C4-2B (cell line): ENCODE data around the gene P4HA1.

ENCODE experiments used
- H3K27ac ChIP-seq: fragments of 450-650 bp; 2 replicates; pipeline ENCODE4 v1.5.1; 2017
- ZFX ChIP-seq: fragments of 450-650 bp; IDR thresholded peaks from 2 replicates; pipeline ENCODE4 v1.6.1; 2017
- TF ChIP-seq, protein P1 (sequence below): fragments of 450-650 bp; conservative IDR thresholded peaks from 2 replicates; pipeline ENCODE4 v1.5.1; 2017; ENCODE audit warnings: mild to moderate bottlenecking

Gene P4HA1

DNA sequence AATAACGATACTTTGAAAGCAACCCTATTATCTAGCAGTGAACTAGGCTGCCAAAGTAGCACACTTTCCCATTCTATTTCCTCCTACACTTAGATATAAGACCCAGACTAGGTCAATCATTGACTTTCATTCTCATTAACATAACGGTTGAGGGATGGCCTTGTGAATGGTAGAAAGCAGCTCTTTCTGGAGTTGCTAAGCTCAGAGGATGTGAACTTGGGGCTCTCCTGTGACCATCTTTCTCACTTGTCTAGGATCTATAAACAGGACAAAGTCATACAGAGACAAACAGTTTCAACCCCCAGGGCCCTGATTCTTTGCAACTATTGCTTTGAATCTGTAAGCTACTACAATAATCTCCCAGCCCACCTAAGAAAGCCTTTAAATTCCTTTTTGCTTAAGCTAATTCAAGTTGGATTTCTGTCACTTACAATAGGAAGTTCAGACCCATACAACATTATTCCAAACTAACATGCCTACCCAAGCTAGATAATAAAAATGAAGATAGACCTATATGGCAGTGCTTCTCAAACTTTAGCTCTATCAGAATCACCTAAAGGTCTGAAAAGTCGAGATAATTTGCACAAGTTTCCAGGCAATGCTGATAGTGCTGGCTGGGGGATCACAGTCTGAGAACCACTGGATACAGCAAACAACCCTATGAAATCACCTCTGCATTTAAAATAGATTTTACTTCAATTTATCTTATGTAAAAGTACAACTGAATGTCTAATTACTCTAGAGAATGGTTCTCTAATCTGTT lies 16.7 kb downstream of the P4HA1 start:
- TF ChIP-seq, protein P1, sequence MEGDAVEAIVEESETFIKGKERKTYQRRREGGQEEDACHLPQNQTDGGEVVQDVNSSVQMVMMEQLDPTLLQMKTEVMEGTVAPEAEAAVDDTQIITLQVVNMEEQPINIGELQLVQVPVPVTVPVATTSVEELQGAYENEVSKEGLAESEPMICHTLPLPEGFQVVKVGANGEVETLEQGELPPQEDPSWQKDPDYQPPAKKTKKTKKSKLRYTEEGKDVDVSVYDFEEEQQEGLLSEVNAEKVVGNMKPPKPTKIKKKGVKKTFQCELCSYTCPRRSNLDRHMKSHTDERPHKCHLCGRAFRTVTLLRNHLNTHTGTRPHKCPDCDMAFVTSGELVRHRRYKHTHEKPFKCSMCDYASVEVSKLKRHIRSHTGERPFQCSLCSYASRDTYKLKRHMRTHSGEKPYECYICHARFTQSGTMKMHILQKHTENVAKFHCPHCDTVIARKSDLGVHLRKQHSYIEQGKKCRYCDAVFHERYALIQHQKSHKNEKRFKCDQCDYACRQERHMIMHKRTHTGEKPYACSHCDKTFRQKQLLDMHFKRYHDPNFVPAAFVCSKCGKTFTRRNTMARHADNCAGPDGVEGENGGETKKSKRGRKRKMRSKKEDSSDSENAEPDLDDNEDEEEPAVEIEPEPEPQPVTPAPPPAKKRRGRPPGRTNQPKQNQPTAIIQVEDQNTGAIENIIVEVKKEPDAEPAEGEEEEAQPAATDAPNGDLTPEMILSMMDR: no peak
- no peak for TF ChIP-seq ZFX
- H3K27ac ChIP-seq: no peak overlapping the region

DNA sequence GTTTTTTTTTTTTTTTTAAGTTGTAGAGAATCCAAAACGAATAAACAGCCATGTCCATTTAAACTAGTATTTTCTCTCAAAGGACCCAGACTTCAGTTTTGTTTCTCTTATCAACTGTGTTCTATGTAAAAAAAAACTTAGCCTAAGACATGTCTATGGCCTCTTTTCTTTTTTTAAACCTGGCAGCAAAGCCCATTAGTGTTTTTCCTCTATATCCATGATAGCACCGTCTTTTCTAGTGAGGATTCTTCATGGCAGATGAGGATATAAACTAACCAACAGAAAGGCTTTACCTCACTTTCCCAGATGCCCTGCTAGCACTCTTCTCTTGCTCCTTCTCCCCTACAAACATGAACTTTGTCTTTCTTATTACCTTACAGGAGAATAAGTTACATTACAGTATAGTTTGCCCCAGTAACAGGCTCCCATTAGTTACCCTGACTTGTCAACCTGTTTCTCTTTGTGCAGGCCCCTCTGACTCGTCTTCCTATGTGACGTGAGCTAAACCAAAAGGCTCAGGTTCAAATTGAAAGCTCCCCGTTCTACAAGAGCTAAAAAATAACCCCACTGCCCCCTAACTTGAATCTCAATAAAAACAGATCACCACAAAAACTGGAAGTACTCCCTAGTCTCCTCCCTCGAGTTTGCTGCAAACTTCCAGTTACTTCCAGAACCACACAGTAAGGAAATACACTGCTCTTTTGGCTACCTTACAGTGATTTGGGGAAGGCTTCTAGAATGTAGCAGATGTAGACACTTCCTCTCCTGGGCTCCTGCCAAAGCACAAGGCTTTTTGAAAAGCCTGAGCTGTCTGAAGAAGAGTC lies 20.1 kb downstream of the P4HA1 start:
- TF ChIP-seq ZFX: no peak
- TF ChIP-seq, protein P1: no peak
- H3K27ac ChIP-seq: peak overlapping the region; percentile 36; the same call in 1 of the 2 replicates

DNA sequence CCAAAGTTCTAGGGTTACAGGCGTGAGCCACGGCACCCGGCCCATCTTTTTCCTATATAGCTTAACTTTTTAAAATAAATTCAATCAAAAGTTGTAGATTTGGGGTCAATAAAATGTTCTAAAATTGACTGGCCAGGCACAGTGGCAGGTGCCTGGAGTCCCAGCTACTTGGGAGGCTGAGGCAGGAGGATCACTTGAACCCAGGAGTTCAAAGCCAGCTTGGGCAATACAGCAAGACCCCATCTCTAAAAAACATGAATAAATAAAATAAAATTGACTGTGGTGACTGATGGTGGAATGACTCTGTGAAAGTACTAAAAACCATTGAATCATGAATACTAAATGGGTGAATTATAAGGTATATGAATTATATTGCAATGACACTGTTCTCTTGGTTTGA lies 20.8 kb downstream of the P4HA1 start:
- TF ChIP-seq, protein P1: no peak
- no peak for TF ChIP-seq ZFX
- no peak overlapping the region for H3K27ac ChIP-seq

GRCh38 chr10:73073627-73074026 lies 23.0 kb downstream of the P4HA1 start:
- H3K27ac ChIP-seq: no peak overlapping the region
- TF ChIP-seq ZFX: no peak
- TF ChIP-seq, protein P1: no peak

DNA sequence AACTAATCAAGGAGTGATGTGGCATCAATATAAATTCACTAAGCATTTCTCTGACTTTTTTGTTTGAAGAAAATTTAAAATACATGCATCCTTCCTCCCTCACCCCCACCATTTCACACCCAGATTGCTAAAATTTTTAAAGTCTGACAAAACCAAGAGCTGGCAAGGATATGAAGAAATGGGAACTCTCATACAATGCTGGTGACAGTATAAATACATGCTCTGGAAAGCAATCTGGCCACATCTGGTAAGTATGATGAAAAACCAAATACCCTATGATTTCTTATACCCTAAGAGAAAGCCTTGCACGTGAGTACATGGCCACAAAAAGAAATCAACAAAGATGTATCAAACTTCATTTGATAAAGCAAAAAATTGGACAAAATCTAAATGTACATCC lies 31.2 kb downstream of the P4HA1 start:
- no peak overlapping the region for H3K27ac ChIP-seq
- no peak for TF ChIP-seq ZFX
- TF ChIP-seq, protein P1: no peak

- no peak overlapping the region for H3K27ac ChIP-seq
- no peak for TF ChIP-seq ZFX
- TF ChIP-seq, protein P1: no peak
Measured at GRCh38 chr10:73061743-73062142, 34.9 kb downstream of the P4HA1 start.
